Mammary epithelial cell (primary cell): ENCODE measurements around the gene PLCG2.

Experiments
- CTCF ChIP-seq, 2 donors: IDR thresholded peaks in 1 of 2; conservative IDR thresholded peaks in 1 of 2; 2 replicates each; pipeline ENCODE4 v1.5.1; 2011 to 2012; ENCODE audit warnings: inconsistent platforms in 2 of 2, low read length in 2 of 2, mild to moderate bottlenecking in 2 of 2, control low read depth in 1 of 2, low read depth in 1 of 2; ENCODE audit not compliant: insufficient read depth in 1 of 2; ENCODE audit errors: extremely low read depth in 1 of 2
- EZH2 ChIP-seq: IDR thresholded peaks from 2 replicates; pipeline ENCODE4 v1.6.1; 2012; ENCODE audit warnings: low read length, inconsistent platforms, borderline replicate concordance

- TF ChIP-seq CTCF (conservative IDR thresholded peaks at IDR 0.05 in 1 of 2, IDR thresholded peaks at IDR 0.05 in 1 of 2; ENCODE audit: extremely low read depth in 1 of 2, insufficient read depth in 1 of 2, low read depth in 1 of 2, low read length in 2 of 2) = no peak
- no peak for TF ChIP-seq EZH2
These were observed 9.1 kb upstream of the PLCG2 start for GRCh38 chr16:81770008-81770407.
